Gastroesophageal sphincter (tissue), 3 donors: Measurements from ENCODE around the gene MAPK7.

Experiments used
- POLR2A ChIP-seq, 2 donors: fragments of 450-650 bp; IDR thresholded peaks; one replicate each; pipeline ENCODE4 v1.6.1; 2017; ENCODE audit warnings: antibody characterized with exemption in 2 of 2, mild to moderate bottlenecking in 2 of 2, moderate library complexity in 1 of 2
- POLR2AphosphoS5 ChIP-seq: sonication (generic); formaldehyde crosslinking; IDR thresholded peaks from one replicate; pipeline ENCODE4 v1.6.1; 2017; ENCODE audit warnings: antibody characterized with exemption
- TF ChIP-seq, protein P1 (sequence below), 4 experiments: fragments of 200-600 bp in 2 of 4; fragments of 450-650 bp in 2 of 4; sonication (generic) in 1 of 4; IDR thresholded peaks; one replicate each; pipeline ENCODE4 v1.5.1; 2017 to 2019; ENCODE audit warnings: antibody characterized with exemption in 4 of 4, mild to moderate bottlenecking in 2 of 4, moderate library complexity in 2 of 4

GRCh38 chr17:19363114-19363438 lies 15.2 kb upstream of the MAPK7 start:
- TF ChIP-seq, protein P1, sequence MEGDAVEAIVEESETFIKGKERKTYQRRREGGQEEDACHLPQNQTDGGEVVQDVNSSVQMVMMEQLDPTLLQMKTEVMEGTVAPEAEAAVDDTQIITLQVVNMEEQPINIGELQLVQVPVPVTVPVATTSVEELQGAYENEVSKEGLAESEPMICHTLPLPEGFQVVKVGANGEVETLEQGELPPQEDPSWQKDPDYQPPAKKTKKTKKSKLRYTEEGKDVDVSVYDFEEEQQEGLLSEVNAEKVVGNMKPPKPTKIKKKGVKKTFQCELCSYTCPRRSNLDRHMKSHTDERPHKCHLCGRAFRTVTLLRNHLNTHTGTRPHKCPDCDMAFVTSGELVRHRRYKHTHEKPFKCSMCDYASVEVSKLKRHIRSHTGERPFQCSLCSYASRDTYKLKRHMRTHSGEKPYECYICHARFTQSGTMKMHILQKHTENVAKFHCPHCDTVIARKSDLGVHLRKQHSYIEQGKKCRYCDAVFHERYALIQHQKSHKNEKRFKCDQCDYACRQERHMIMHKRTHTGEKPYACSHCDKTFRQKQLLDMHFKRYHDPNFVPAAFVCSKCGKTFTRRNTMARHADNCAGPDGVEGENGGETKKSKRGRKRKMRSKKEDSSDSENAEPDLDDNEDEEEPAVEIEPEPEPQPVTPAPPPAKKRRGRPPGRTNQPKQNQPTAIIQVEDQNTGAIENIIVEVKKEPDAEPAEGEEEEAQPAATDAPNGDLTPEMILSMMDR (IDR thresholded peaks at IDR 0.05): no peak
- TF ChIP-seq POLR2A (IDR thresholded peaks at IDR 0.05): no peak
- no peak for TF ChIP-seq POLR2AphosphoS5
